Heart right ventricle (tissue), 16 donors: ENCODE measurements around the gene RBBP5. TPM values are rescaled to one million over a fixed set of nuclear protein-coding genes. Genes with fewer than 3 reads are reported as not detected.

Experiments used
- ATAC-seq, 8 donors: fragments of 200-7000 bp; cut with Tn5 transposase; one replicate each; pipeline ENCODE4 v1.9.1; 2020; ENCODE audit warnings: mild to moderate bottlenecking in 8 of 8, moderate library complexity in 8 of 8, moderate number of reproducible peaks in 1 of 8
- DNase-seq, 2 donors: peaks; one replicate each; pipeline ENCODE4 v3.0.0-alpha.2; 2020
- H3K27ac ChIP-seq, 10 donors: fragments of 200-600 bp; sonication (generic) in 2 of 10; one replicate each; pipeline versions ENCODE4 v1.5.0 to v1.8.0; 2020 to 2022; ENCODE audit warnings: mild to moderate bottlenecking in 3 of 10
- H3K27me3 ChIP-seq, 7 donors: fragments of 200-600 bp; one replicate each; pipeline ENCODE4 v1.8.0; 2021 to 2022; ENCODE audit warnings: mild to moderate bottlenecking in 2 of 7
- H3K36me3 ChIP-seq, 9 donors: fragments of 200-600 bp; sonication (generic) in 1 of 9; one replicate each; pipeline versions ENCODE4 v1.5.0 to v1.8.0; 2020 to 2022; ENCODE audit warnings: mild to moderate bottlenecking in 2 of 9
- H3K4me1 ChIP-seq, 9 donors: fragments of 200-600 bp; sonication (generic) in 1 of 9; one replicate each; pipeline versions ENCODE4 v1.5.0 to v1.8.0; 2020 to 2022; ENCODE audit warnings: mild to moderate bottlenecking in 4 of 9
- H3K4me3 ChIP-seq, 10 donors: fragments of 200-600 bp; sonication (generic) in 2 of 10; one replicate each; pipeline versions ENCODE4 v1.5.0 to v1.8.0; 2020 to 2022; ENCODE audit warnings: mild to moderate bottlenecking in 7 of 10, moderate library complexity in 2 of 10
- H3K9me3 ChIP-seq, 11 donors: fragments of 200-600 bp in 10 of 11; sonication (generic) in 2 of 11; one replicate each; pipeline versions ENCODE4 v1.5.0 to v1.8.0; 2013 to 2022; ENCODE audit warnings: mild to moderate bottlenecking in 2 of 11, control low read depth in 1 of 11, moderate library complexity in 1 of 11
- CTCF ChIP-seq, 9 donors: fragments of 200-600 bp; sonication (generic) in 2 of 9; IDR thresholded peaks; one replicate each; pipeline versions ENCODE4 v1.5.0 to v1.8.0; 2021 to 2022; ENCODE audit warnings: antibody characterized with exemption in 9 of 9, mild to moderate bottlenecking in 5 of 9, moderate library complexity in 1 of 9
- WGBS, 2 donors: extraction: QIAGEN DNeasy Blood & Tissue Kit; methylation state at CpG; one replicate each; pipeline ENCODE4 v1.1.7; 2013; ENCODE audit warnings: inconsistent platforms in 1 of 2; 5-methylcytosine and 5-hydroxymethylcytosine counted together
- intact Hi-C, 10 donors: fragments of 100-400 bp; cut with DNase I; formaldehyde crosslinking; loops; one replicate each; pipeline versions ENCODE4 v1.11.1 to v1.14.2; 2022
- polyA plus RNA-seq, 2 donors: library from polyadenylated mRNA; stranded (reverse); fragments of 200-250 nt; gene quantifications; one replicate each; pipeline ENCODE4 v1.2.3, GENCODE V29; 2013
- total RNA-seq, 10 donors: library from RNA; stranded (reverse); fragmentation: NEBNext Ultra II Directional in 3 of 10; extraction: Animal tissue kit (Norgen Biotek cat#: 25700) in 3 of 10; gene quantifications; one replicate each; pipeline versions ENCODE4 v1.2.1 to v1.2.4, GENCODE V29; 2021 to 2023
- donor health status: Arrhythmogenic right ventricular cardiomyopathy.
- donor health status: ischemic (EF 13 %, LVEDD 7.1; RV severe dilation, severe dysfunction).
- donor health status: healthy with polysubstance abuse.
- donor health status: DM: no; HTN: yes; CAD: no.
- donor health status: DM: no; HTN: no; CAD: no.
- donor health status: ischemic (EF 25% LVEDD 6.9; RV normal size, moderate dysfunction).
- donor health status: ischemic (EF 25% LVEDD 5.7; RV mildly dilated, moderate dysfunction).
- donor health status: healthy.
- donor health status: DM: yes; HTN: yes; CAD: no.
- donor health status: Ischemic cardiomyopathy.
- donor health status: ischemic (EF 35%, LVEDD 5.7; RV mildly dilated, moderate dysfunction).
- donor health status: nonischemic (EF 11% LVEDD 7.7; RV severe dilation, severe dysfunction).
- donor health status: DM: yes; HTN: yes; CAD: no.
- donor health status: PGD.
- donor health status: ischemic (EF 29% LVEDD 5.4; RV normal size, mild dysfunction).
- donor health status: nonischemic (EF 23%, LVEDD 6.1; RV moderate dilation, normal function).

Gene RBBP5
- total and polyA plus RNA-seq, 12 donors, result 3.4 to 12.4 (median 9.0) TPM

DNA sequence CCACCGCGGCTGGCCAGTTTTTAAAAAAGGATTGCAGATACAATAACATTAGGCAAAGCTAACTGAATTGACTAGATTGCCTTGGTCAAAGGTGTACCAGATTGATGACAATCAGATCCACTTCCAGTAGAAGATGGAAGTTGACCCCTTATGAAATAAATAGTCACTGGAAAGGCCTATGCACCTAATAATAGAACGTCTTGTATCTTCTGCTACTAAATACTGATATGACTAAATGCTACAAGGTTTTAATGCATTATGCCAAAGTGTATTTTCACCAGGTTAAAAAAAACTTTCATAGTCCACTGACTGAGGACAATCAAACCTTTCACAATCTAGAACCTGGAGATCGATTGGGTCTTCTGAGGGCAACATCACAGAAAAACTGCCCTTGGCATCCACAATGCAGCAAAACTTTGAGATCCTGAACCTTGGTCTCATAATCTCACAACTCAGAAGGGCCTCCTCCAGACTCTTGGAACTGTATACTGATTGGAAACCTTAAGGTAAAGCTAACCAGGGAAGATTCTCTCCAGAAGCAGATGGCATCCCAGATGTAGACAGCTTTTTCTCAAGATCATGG is 7.8 kb upstream of the RBBP5 start:
- 73 to 74% methylated on average over 4 of the region's 4 CpGs for WGBS, 2 donors

GRCh38 chr1:205128050-205128449 is 6.3 kb upstream of the RBBP5 start:
- no peak for ATAC-seq
- Histone ChIP-seq H3K4me1 (peaks cover 0 to 7% (median under 1%) of the 10 kb centered on the region in 9 donors), H3K27ac (no peak overlapping the region), H3K9me3 (no peaks in the 10 kb centered on the region), H3K27me3 (no peaks in the 10 kb centered on the region), H3K36me3 (no peaks in the 10 kb centered on the region), H3K4me3 (no peak overlapping the region)
- 92 to 96% methylated on average over 2 of the region's 2 CpGs for WGBS, 2 donors
- intact Hi-C loops, result loop anchor here in 1 of 10 donors (10.0 kb wide), 1 partner anchor 97 kb away; the partner anchor contains the start of gene TMCC2
- TF ChIP-seq CTCF (IDR thresholded peaks at IDR 0.05), result no peak
- no peak for DNase-seq

More for the DNA sequence above, 7.8 kb upstream of the RBBP5 start:
- Histone ChIP-seq H3K4me1 (peaks cover 0 to 4% (median 0%) of the 10 kb centered on the region in 9 donors), H3K9me3 (no peaks in the 10 kb centered on the region), H3K4me3 (no peak overlapping the region), H3K27ac (no peak overlapping the region), H3K27me3 (no peaks in the 10 kb centered on the region), H3K36me3 (no peaks in the 10 kb centered on the region)
- no peak for ATAC-seq
- no peak for TF ChIP-seq CTCF (IDR thresholded peaks at IDR 0.05)
- intact Hi-C loops, result loop anchor here in 2 of 10 donors (10.0 kb wide), 2 partner anchors 95 to 205 kb away; partner anchors contain the start of gene TMCC2 (in 1 of the 2)
- no peak for DNase-seq

- WGBS, 2 donors, result 86% methylated on average over 3 of the region's 3 CpGs
- DNase-seq (no peak), ATAC-seq (no peak)
- Histone ChIP-seq H3K27ac (no peak overlapping the region), H3K4me3 (no peak overlapping the region), H3K27me3 (no peaks in the 10 kb centered on the region), H3K36me3 (no peaks in the 10 kb centered on the region), H3K9me3 (no peaks in the 10 kb centered on the region), H3K4me1 (peaks cover 0 to 11% (median 5%) of the 10 kb centered on the region in 9 donors)
- intact Hi-C loops, result loop anchor here in 1 of 10 donors (10.0 kb wide), 1 partner anchor 97 kb away; the partner anchor contains the start of gene TMCC2
- TF ChIP-seq CTCF (IDR thresholded peaks at IDR 0.05), result no peak
These were observed 5.9 kb upstream of the RBBP5 start for GRCh38 chr1:205127646-205128045.

- intact Hi-C loops, result loop anchor here in 3 of 10 donors (5.0 to 10.0 kb wide), 2 partner anchors 100 to 133 kb away; partner anchors contain the start of gene TMCC2 (in 1 of the 3)
- DNase-seq, result no peak
- Histone ChIP-seq H3K27me3 (no peaks in the 10 kb centered on the region), H3K9me3 (no peaks in the 10 kb centered on the region), H3K4me3 (no peak overlapping the region), H3K36me3 (no peaks in the 10 kb centered on the region), H3K27ac (no peak overlapping the region), H3K4me1 (peaks cover 10 to 28% (median 22%) of the 10 kb centered on the region in 9 donors)
- no peak for TF ChIP-seq CTCF (IDR thresholded peaks at IDR 0.05)
- 82 to 87% methylated on average over 7 of the region's 7 CpGs for WGBS, 2 donors
- no peak for ATAC-seq
These were observed 2.9 kb upstream of the RBBP5 start for GRCh38 chr1:205124726-205125125.
